T-helper 1 cell treated with Interleukin-12 subunit alpha and Interleukin-12 subunit beta and Interleukin-4 antibody, amounts not matched to agents 30 ng/mL and 1 ng/mL, for 36 hours (primary cell): ENCODE results near the gene PPP1R27. TPM values are rescaled to one million over a fixed set of nuclear protein-coding genes. Genes with fewer than 3 reads are reported as not detected.

Experiments used
- intact Hi-C: fragments of 100-400 bp; cut with micrococcal nuclease; formaldehyde crosslinking; loops from one replicate; pipeline ENCODE4 v1.15.1; 2024
- total RNA-seq: library from RNA; stranded (reverse); gene quantifications from 2 replicates; pipeline ENCODE4 v1.2.3, GENCODE V29; 2022

PPP1R27 gene
- total RNA-seq, 1 donor from 2014 or later = not detected

- intact Hi-C loops = loop anchor here (5.0 to 10.0 kb wide), 2 partner anchors 309 to 588 kb away; partner anchors contain the start of genes CYBC1 and FAAP100
Observed at GRCh38 chr17:81863833-81864768, 29.3 kb upstream of the PPP1R27 start.

GRCh38 chr17:81863123-81863675 lies 28.3 kb upstream of the PPP1R27 start:
- intact Hi-C loops = loop anchor here (5.0 to 10.0 kb wide), 2 partner anchors 308 to 589 kb away; partner anchors contain the start of genes CYBC1 and FAAP100

- intact Hi-C loops = loop anchor here (1.0 to 10.0 kb wide), 17 partner anchors 9 to 622 kb away; partner anchors contain the start of genes ACTG1, ALYREF, ANAPC11 and ARL16
Observed at GRCh38 chr17:81860756-81861568, 26.1 kb upstream of the PPP1R27 start.

GRCh38 chr17:81859906-81860755 lies 25.3 kb upstream of the PPP1R27 start, which contains the start of gene P4HB:
Gene P4HB, minus strand, starts transcription at chr17:81860535. Its CDS starts 64 bp downstream, at chr17:81860471.
- intact Hi-C loops = loop anchor here (1.0 to 10.0 kb wide), 15 partner anchors 27 to 621 kb away; partner anchors contain the start of genes ACTG1, ALYREF, ANAPC11 and ARL16

- intact Hi-C loops = no loop called here
Observed at GRCh38 chr17:81858967-81859905, 24.4 kb upstream of the PPP1R27 start.

GRCh38 chr17:81858170-81858966 lies 23.5 kb upstream of the PPP1R27 start:
- intact Hi-C loops = no loop called here

- intact Hi-C loops = no loop called here
Observed at GRCh38 chr17:81854974-81855774, 20.3 kb upstream of the PPP1R27 start.

GRCh38 chr17:81852237-81852636 lies 17.4 kb upstream of the PPP1R27 start:
- intact Hi-C loops = no loop called here

- intact Hi-C loops = no loop called here
Observed at GRCh38 chr17:81851423-81851822, 16.6 kb upstream of the PPP1R27 start.

GRCh38 chr17:81849457-81849856 lies 14.6 kb upstream of the PPP1R27 start:
- intact Hi-C loops = no loop called here

- intact Hi-C loops = no loop called here
Observed at GRCh38 chr17:81846743-81847689, 12.2 kb upstream of the PPP1R27 start.

GRCh38 chr17:81845881-81846742 lies 11.3 kb upstream of the PPP1R27 start:
- intact Hi-C loops = no loop called here

GRCh38 chr17:81845361-81845760 lies 10.5 kb upstream of the PPP1R27 start:
- intact Hi-C loops = no loop called here

- intact Hi-C loops = no loop called here
Observed at GRCh38 chr17:81844887-81845286, 10.0 kb upstream of the PPP1R27 start.

- intact Hi-C loops = no loop called here
Observed at GRCh38 chr17:81844327-81844851, 9.5 kb upstream of the PPP1R27 start.
